GM18861 (cell line): ENCODE results near the gene DERA.

Experiments used
- ATAC-seq: cut with Tn5 transposase; IDR thresholded peaks from one replicate; pipeline ENCODE4 v1.9.1; 2021; ENCODE audit not compliant: unreplicated experiment

DERA gene

DNA sequence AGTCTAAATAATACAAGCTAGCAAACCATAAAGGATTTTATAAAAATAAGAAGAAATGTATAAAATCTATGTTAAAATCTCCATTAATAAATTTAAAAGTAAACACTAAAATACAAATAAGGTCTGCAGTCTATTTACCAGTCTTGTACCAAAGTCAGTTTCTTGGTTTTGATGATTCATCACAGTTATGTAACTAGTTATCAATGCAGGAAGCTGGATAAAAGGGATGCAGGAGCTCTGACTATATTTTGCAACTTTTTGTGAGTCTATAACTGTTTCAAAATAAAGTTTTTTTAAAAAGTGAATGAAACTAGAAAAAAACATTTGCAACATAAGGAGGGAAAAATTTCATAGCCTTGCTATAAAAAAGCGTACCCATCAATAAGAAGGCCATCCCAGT is 151.5 kb downstream of the DERA start:
- ATAC-seq = no peak

DNA sequence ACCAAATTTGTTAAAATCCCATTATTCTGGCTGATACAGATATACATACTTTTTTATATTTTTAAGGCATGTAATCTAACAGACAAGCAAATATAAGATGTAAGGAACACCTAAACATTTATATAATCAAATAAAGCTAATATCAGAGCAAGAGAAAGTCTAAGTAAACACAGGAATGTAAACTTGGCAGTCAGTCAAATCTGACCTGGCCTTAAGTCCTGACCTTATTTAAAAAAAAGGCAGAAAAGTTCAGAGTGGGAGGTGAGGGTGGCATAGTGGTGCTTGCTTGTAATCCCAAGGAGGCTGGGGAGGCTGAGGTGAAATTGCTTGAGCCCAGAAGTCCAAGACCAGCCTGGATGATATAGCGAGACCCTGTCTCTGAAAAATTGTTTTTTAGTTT is 152.6 kb downstream of the DERA start:
- no peak for ATAC-seq

DNA sequence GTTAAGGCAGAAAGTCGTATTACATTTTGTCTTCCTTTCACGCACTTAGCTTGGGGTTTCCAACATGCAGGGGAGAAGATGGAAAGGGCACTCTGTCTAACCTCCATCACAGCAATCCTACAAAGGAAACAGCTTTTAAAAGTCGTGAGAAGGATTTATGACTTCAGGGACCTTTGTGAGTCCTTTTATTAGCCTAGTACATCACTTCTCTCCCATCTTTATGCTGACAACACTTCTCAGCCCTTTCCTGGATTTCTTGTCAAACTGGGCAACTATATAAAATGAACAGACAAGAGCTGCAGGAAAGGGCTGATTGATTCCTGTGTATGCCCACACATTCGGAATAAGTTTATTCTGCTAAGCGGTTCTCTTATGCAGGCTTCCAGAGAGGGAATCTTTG is 159.0 kb downstream of the DERA start:
- ATAC-seq = no peak

DNA sequence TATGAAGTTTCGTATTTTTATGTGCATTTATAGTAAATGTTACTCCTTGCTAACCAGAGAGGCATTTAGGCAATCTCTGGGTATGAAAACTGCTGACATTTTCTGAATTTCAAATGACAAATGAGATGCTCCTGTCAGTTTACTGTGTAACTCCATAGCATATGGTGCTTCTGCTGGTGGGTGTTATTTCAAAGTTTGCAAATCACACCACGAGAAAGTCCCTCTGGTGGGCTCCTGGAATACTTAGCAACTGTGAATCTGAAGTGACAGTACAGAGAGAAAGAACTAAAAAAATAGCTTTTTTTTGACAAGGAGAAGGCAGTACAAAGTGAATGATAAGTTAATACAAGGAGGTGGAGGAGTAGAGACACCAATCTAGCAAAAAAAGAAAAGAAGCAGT is 161.5 kb downstream of the DERA start:
- ATAC-seq = no peak

DNA sequence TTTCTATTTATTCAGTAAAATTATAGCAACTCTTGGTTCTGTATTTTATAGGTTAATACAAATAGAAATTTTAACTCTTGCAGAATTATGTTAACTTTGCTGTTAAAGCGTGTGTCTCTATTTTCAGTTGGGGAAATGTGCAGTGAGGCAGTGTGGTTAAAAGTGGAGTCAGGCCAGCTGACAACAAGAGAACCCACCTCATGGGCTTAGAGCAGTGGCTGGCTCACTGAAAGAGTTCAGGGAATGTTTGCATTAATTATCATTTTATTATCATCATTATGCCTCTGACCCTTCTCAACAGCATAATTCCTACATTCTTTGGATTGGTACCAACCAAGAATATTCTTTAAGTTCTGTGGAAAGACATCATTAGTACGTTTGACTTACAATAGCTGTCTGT is 163.8 kb downstream of the DERA start:
- ATAC-seq = no peak

DNA sequence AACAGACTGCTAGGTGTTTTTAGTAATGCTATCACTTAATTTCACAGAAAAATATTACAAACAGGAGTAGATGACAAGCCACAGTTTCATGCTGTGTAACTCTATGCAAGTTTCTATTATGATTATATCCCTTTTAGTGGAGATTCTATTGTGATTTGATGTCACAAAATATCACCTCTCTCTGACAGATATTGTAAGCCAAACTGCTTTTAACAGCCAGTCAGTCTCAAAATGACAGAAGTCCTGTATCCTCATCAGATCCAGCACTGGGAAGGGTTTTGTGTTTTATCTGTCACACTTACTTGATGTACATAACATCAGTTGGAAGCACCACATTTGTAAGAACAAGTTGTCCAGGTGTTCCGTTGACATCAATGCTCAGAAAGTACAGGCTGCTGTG is 164.8 kb downstream of the DERA start:
- no peak for ATAC-seq

DNA sequence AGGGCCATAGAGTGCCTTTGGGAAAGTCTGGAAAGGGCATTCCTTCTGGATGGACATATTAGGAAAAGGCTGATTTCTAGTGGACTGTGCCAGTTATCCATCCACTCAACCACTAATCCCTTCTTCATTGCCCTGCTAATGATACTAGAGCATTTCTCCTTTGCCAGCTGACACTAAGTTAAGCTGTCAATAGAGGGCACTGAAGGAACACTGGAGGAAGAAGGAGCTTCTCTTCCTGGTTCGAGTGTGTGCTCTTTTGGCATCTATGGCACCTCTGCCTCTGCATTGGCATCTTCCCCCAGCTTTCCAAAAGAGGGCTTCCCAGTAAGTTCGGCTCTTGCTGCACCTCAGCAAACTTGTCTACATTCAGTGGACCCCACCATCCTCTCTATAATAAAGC is 165.4 kb downstream of the DERA start:
- ATAC-seq = peak; percentile 90

DNA sequence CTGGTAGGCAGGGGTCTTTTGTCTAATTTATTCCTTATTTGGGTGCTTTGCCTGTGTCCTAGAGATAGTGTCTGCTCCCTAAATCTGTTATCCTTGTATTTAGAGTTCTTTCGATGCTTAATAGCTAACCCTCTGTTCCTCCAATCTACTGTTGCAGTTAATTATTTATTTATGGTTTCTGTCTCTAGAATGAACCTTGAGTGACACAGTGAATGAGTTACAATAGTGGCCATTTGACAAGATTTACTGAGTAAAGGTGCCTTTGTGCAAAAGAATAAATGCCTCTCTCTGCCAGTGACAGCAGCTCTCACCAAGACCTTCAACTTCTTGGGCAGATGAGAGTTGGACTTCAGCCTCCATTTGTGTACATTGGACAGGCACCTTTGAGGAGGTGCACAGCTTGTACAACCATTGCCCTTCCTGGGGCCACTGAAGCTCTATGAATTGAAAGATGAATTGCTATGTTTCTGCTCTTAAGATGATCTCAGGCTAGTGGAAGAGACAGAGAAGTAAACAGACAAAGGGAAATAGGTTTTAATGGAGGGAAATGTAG is 165.9 kb downstream of the DERA start:
- ATAC-seq = peak; percentile 76

DNA sequence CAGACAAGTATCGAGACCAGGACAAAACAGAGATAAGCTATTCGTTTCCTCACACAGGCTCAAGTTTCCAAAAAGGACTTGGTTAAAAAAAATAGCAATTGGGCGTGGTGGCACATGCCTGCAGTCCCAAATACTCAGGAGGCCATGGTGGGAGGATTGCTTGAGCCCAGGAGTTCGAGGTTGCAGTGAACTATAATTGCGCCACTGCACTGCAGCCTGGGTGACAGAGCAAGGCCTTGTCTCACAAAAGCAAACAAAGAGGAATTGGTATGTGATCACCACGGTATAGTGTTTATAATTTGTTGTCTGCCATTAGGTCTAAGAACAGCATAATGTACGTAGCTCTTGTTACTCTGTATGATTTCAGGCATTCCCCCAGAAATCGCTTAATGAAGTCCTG is 175.3 kb downstream of the DERA start:
- no peak for ATAC-seq

DNA sequence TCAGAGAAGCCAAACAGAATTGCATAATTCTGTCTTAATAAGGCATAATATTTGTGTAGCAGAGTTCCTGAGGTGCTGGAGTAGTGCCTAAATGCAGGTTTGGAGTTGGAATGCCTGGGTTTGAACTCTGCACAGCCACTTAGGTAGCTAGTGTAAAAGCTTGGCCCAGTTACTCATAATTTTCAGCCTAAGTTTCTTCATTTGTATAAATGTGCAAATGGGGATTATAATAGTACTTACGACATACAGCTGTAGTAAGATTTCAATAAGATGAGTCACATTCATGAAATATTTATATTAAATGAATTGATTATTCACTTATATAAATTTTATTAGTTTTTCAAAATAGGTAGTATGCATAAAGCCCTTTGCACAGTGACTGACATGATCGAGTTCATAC is 175.8 kb downstream of the DERA start:
- ATAC-seq = no peak
